GM19025 (cell line): ENCODE measurements around the gene SARNP.

Experiments used
- ATAC-seq: cut with Tn5 transposase; IDR thresholded peaks from one replicate; pipeline ENCODE4 v1.9.1; 2021; ENCODE audit warnings: mild to moderate bottlenecking, low read depth, moderate library complexity; ENCODE audit not compliant: unreplicated experiment

SARNP gene

GRCh38 chr12:55715169-55715764 lies 102.3 kb downstream of the SARNP start:
- ATAC-seq: no peak

GRCh38 chr12:55713721-55714120 lies 103.8 kb downstream of the SARNP start:
- ATAC-seq: no peak

- ATAC-seq: no peak
Measured at GRCh38 chr12:55712700-55713415, 104.7 kb downstream of the SARNP start.

- no peak for ATAC-seq
Measured at GRCh38 chr12:55711786-55712553, 105.6 kb downstream of the SARNP start.

- ATAC-seq: no peak
Measured at GRCh38 chr12:55708695-55709233, 108.8 kb downstream of the SARNP start.

- ATAC-seq: no peak
Measured at GRCh38 chr12:55707841-55708694, 109.5 kb downstream of the SARNP start, which contains the start of gene ITGA7. Gene ITGA7 (minus strand): TSS chr12:55707904. CDS start chr12:55707682, 222 bp downstream.
